Upper lobe of left lung (tissue), 4 donors: ENCODE data around the gene CARHSP1.

Experiments
- POLR2AphosphoS5 ChIP-seq, 2 donors: sonication (generic); formaldehyde crosslinking; IDR thresholded peaks; one replicate each; pipeline ENCODE4 v1.5.1; 2017; ENCODE audit warnings: antibody characterized with exemption in 2 of 2
- TF ChIP-seq, protein P1 (sequence below), 6 experiments: fragments of 450-650 bp in 4 of 6; fragments of 200-600 bp in 2 of 6; sonication (generic) in 2 of 6; IDR thresholded peaks; one replicate each; pipeline ENCODE4 v1.5.1; 2016 to 2019; ENCODE audit warnings: antibody characterized with exemption in 6 of 6

DNA sequence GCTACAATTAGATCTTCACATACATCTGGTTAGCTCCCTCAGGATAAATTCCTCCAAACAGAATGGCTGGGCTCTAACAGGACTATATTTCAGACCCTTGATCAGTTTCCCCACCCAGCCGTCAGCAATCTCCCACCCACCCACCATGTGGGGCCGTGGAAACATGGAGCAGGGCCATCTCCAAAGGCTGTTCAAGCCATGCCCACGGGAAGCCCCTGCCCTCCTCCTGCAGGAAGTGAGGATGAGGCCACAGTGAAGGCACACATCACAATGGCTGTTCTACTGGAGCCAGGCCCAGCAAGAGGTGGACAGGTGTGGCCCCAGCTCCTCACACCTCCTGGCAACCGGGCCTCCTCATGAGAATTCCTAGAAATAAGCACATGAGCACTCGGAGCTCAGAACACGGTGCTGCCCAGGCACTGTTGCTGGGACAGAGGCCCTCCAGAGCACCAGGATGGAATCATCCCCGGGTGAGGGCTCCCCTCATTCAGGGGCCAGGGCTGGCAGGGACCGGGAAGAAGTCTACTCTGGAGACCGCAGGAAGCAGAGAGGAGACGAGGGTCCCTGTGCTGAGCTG lies 13.3 kb upstream of the CARHSP1 start, which contains the start of gene LITAFD:
- TF ChIP-seq, protein P1, sequence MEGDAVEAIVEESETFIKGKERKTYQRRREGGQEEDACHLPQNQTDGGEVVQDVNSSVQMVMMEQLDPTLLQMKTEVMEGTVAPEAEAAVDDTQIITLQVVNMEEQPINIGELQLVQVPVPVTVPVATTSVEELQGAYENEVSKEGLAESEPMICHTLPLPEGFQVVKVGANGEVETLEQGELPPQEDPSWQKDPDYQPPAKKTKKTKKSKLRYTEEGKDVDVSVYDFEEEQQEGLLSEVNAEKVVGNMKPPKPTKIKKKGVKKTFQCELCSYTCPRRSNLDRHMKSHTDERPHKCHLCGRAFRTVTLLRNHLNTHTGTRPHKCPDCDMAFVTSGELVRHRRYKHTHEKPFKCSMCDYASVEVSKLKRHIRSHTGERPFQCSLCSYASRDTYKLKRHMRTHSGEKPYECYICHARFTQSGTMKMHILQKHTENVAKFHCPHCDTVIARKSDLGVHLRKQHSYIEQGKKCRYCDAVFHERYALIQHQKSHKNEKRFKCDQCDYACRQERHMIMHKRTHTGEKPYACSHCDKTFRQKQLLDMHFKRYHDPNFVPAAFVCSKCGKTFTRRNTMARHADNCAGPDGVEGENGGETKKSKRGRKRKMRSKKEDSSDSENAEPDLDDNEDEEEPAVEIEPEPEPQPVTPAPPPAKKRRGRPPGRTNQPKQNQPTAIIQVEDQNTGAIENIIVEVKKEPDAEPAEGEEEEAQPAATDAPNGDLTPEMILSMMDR (IDR thresholded peaks at IDR 0.05) = no peak
- TF ChIP-seq POLR2AphosphoS5 (IDR thresholded peaks at IDR 0.05) = no peak
